Epithelial cell of proximal tubule (primary cell): ENCODE results near the gene FSTL3. TPM values are rescaled to one million over a fixed set of nuclear protein-coding genes. Genes with fewer than 3 reads are reported as not detected.
A peak's percentile ranks its signal among the peaks of the same experiment; 100 is the strongest.

Experiments
- DNase-seq: peaks from one replicate; pipeline ENCODE4 v3.0.0-alpha.2; 2011; ENCODE audit warnings: low read depth
- H3K4me3 ChIP-seq: 2 replicates; pipeline ENCODE4 v1.5.1; 2011; ENCODE audit warnings: low read depth, mild to moderate bottlenecking, low read length
- total RNA-seq: library from RNA; depleted of rRNA; stranded (reverse); fragments of >200 nt; gene quantifications from 2 replicates; pipeline ENCODE4 v1.2.3, GENCODE V29; 2015
- TF ChIP-seq, protein P1 (sequence below): conservative IDR thresholded peaks from 2 replicates; pipeline ENCODE4 v1.5.1; 2012; ENCODE audit warnings: low read depth, mild to moderate bottlenecking, low read length

The FSTL3 gene
- total RNA-seq, 1 donor from 2014 or later: 483 TPM

DNA sequence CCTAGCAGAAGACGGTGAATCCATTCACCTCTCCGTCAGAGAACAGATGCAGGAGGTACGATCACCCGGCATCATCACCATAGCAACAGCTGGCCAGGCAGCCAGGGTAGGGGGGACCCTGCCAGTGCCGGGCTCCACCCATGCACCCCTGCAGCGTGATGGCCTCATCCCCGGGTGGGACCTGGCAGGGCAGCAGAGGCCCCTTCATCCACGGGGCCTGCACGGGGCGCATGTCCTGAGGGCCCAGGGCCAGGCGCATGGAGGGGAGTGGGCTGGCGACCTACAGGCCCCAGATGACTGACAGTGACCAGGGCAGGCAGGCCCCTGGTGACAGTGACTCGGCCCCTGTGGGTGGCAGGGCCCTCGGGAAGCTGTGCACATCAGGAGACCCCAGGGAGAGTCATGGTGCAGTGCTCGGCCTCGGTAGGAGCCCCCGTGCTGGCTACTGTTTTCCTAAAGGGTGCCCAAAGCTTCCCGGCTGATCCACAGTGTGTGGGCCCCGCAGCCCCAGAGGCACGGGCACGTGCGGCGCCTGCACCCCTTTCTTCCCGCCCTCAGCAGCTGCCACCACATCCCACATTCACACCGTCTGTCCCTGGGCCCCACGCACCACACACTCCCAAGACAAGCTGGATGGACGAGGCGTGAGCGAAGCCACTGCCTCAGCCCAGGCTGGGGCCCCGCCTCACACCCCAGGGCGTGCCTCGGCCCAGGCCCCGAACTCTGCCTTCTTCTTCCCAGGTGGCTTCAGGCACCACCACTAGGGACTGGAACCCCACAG is 17.9 kb upstream of the FSTL3 start:
- TF ChIP-seq, protein P1, sequence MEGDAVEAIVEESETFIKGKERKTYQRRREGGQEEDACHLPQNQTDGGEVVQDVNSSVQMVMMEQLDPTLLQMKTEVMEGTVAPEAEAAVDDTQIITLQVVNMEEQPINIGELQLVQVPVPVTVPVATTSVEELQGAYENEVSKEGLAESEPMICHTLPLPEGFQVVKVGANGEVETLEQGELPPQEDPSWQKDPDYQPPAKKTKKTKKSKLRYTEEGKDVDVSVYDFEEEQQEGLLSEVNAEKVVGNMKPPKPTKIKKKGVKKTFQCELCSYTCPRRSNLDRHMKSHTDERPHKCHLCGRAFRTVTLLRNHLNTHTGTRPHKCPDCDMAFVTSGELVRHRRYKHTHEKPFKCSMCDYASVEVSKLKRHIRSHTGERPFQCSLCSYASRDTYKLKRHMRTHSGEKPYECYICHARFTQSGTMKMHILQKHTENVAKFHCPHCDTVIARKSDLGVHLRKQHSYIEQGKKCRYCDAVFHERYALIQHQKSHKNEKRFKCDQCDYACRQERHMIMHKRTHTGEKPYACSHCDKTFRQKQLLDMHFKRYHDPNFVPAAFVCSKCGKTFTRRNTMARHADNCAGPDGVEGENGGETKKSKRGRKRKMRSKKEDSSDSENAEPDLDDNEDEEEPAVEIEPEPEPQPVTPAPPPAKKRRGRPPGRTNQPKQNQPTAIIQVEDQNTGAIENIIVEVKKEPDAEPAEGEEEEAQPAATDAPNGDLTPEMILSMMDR: no peak
- DNase-seq: no peak
- no peak overlapping the region for H3K4me3 ChIP-seq

DNA sequence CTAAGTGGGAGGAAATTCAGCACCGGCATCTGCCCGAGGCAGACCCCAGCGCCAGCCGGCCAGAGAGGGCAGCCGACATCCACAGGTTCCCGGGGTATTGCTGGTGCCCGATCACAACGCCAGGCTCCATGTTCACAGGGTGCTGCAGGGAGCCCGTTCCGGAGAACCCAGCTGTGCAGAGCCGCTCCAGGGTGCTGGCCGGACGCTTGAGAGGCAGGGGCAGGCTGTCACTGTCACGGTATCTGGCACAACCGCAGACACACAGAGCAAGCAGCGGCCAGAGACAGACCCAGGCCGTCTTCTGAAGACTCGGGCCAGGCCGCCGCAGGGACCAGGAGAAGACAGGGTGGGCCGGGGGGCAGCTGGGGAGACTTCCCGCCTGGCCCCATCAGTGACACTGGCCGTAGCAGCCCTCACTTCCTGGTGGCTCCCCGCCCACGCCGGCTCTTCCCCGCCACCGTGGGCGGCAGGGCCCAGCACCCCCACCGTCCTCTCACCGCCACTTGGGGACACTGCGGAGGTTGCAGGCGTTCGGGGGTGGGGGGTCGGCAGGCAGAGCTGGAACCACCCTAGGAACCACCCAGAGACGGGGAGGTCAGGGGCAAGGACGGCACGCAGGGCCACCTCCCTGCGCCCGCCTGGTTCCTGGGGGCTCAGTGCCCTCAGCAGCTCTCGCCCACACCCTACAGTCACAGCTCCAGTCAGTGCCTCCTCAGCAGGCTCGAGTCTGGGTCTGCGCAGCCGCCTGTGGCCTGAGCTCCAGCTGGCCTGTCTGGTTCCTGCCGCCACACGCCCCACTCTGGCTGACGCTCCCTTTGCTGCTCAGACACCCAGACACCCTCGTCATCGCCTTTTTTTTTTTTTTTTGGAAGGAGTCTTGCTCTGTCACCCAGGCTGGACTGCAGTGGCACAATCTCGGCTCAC is 17.0 kb upstream of the FSTL3 start:
- DNase-seq: no peak
- H3K4me3 ChIP-seq: no peak overlapping the region

DNA sequence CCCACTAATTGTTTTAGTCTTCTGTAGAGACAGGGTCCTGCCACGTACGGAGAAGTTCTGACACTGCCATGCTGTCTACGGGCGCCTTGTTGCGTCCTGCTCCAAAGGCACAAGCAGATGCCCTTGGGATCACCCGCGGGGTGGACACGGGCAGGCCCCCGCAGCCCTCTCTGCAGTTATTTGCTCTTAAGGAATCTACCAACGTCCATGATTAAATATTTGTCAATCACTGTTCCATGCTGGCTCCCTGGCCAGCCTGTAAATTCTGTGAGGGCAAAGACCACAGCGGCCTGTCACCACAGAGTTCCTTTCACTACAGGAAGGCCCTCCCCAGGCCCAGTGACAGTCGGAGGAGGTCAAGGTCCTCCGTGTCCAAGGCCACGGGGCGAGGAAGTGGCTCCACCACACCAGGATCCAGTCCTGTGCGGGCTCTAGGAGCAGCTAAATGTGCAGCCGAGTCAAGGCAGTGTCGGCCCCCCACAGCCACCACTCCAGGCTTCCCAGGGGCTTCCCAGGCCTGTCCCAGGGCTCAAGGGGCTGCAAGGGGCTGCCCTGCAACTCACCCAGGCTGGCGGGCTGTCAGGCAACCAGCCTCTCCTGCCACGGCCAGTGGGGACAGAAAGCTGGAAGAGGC is 15.3 kb upstream of the FSTL3 start:
- no peak for DNase-seq
- TF ChIP-seq, protein P1: no peak
- H3K4me3 ChIP-seq: peak overlapping the region; percentile 93

More for the DNA sequence above, 17.0 kb upstream of the FSTL3 start:
- TF ChIP-seq, protein P1: no peak

DNA sequence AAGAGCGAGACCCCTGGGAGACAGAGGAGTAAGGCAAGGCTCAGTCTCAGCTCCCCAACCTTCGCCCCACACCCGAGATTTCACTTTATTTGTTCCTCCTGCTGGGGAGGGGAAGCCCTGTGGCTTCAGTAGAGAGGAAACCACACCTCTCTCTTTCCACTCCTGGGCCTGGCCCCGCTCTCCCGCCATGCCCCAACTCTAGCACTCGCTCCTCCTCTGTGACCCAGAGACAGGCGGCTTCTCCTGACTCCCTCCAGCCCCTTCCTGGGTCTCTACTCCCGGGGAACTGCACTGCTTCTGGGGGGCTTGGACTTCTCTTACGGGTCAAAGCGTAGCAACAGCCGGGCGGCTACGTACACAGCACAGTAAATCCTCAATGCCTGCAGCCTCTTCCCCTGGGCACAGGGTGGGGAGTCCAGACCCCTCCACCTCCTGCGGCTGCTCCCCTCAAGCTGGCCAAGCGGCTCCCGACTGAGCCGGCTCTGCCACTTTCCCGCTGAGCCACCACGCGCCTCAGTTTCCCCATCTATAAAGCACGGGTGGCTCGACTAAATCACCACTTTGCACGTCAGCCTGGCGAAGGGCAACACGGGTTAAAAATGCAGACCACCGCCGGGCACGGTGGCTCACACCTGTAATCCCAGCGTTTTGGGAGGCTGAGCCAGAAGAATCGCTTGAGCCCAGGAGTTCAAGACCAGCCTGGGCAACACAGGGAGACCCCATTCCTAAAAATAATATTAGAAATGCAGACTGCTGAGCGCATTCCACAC is 14.6 kb upstream of the FSTL3 start:
- TF ChIP-seq, protein P1: no peak
- H3K4me3 ChIP-seq: peak overlapping the region; percentile 93
- no peak for DNase-seq

DNA sequence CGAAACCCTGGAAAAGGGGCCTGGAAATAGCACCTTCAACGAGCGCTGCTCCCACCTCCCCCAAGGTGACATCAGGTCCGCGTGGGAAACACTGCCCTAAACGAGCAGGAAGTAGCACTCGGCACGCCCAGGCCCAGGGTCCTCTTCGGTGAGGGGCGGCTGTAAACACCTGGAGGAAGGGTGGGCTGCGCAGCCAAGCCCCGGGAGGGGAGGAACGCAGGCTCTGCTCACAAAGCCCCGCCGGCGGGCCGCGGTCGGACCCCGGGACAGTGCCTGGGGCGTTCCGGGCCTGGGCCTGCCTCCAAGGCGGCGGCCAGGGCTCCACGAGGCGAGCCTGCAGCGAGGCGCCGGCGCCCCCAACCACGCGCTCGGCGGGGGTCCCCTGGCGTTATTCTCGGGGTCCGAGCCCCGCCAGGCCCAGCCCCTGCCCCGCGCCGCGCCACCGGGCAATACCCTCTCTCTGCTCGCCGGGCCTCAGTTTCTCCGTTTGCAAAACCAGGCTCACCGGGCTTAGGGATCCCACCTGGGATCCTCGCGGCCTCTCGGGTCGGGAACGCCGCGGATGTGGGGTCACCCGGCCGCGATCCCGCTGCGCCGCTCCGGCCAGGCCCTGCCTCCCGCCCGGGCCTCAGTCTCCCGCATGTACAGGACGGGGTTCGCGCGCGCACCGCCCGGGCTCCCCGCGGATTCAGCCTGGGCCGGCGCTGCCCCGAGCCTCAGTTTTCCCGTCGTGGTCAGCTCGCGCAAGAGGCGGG is 13.8 kb upstream of the FSTL3 start:
- H3K4me3 ChIP-seq: peak overlapping the region; percentile 93
- DNase-seq: no peak
- TF ChIP-seq, protein P1: no peak
